ENCODE measurements around the gene RIPOR3. TPM values are rescaled to one million over a fixed set of nuclear protein-coding genes. Genes with fewer than 3 reads are reported as not detected.
"Not testable (repeated sequence)": the region's sequence is repeated elsewhere in the genome, so short reads cannot be mapped to it uniquely, and the experiment has no call there.

The RIPOR3 gene
- total and polyA plus RNA-seq, 12 donors, result 1.6 to 50.2 (median 3.3) TPM

GRCh38 chr20:50678169-50678898 is 13.0 kb downstream of the RIPOR3 start:
- intact Hi-C loops (cut with DNase I), result no loop called here
- H3K27me3 ChIP-seq, result no peaks in the 10 kb centered on the region
- peak in 7 of 8 donors; percentile 6 to 43 (median 22) for ATAC-seq
- peak overlapping the region in 3 of 10 donors; percentile 8 to 36 (median 28) for H3K27ac ChIP-seq
- WGBS, 2 donors, result 30 to 39% methylated on average over 8 of the region's 8 CpGs
- H3K9me3 ChIP-seq, result no peaks in the 10 kb centered on the region
- no peak for DNase-seq
- no peaks in the 10 kb centered on the region for H3K36me3 ChIP-seq
- no peak for TF ChIP-seq CTCF (IDR thresholded peaks at IDR 0.05)
- H3K4me3 ChIP-seq, result no peak overlapping the region
- H3K4me1 ChIP-seq, result peaks cover 0 to 26% (median 10%) of the 10 kb centered on the region in 9 donors

DNA sequence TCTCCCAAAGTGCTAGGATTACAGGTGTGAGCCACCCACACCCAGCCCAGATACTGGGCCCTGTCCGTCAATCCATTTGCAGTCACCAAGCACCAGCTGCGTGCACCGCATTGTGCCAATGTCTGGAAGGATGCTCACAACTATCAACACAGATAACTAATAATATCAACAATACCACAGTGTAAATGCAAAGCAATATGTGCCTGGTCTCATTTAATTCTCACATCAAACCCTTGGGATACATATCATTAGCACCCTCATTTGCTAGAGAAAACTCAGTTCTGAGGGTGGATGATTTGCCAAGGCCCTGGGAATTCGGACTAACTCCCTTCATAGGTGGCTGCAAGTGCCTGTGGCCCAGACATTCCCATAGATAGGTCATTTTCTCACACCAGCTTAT is 14.5 kb downstream of the RIPOR3 start:
- TF ChIP-seq CTCF (IDR thresholded peaks at IDR 0.05), result no peak
- intact Hi-C loops (cut with DNase I), result no loop called here
- DNase-seq (no peak), ATAC-seq (no peak)
- no peak overlapping the region for H3K27ac ChIP-seq
- H3K4me3 ChIP-seq, result no peak overlapping the region
- H3K27me3 ChIP-seq, result no peaks in the 10 kb centered on the region
- no peaks in the 10 kb centered on the region for H3K36me3 ChIP-seq
- peaks cover 0 to 26% (median 10%) of the 10 kb centered on the region in 9 donors for H3K4me1 ChIP-seq
- 94% methylated on average over 4 of the region's 4 CpGs for WGBS, 2 donors
- no peaks in the 10 kb centered on the region for H3K9me3 ChIP-seq

- intact Hi-C loops (cut with DNase I); DNase-seq; H3K4me3 ChIP-seq; ATAC-seq; H3K9me3 ChIP-seq; H3K36me3 ChIP-seq; H3K27me3 ChIP-seq: not testable (repeated sequence)
- peak overlapping the region in 2 of 10 donors; percentile 22 to 36 for H3K27ac ChIP-seq
- peaks cover 0 to 26% (median 10%) of the 10 kb centered on the region in 9 donors for H3K4me1 ChIP-seq
- 89 to 95% methylated on average over 3 of the region's 3 CpGs for WGBS, 2 donors
Measured at GRCh38 chr20:50676377-50676731, 15.0 kb downstream of the RIPOR3 start.

DNA sequence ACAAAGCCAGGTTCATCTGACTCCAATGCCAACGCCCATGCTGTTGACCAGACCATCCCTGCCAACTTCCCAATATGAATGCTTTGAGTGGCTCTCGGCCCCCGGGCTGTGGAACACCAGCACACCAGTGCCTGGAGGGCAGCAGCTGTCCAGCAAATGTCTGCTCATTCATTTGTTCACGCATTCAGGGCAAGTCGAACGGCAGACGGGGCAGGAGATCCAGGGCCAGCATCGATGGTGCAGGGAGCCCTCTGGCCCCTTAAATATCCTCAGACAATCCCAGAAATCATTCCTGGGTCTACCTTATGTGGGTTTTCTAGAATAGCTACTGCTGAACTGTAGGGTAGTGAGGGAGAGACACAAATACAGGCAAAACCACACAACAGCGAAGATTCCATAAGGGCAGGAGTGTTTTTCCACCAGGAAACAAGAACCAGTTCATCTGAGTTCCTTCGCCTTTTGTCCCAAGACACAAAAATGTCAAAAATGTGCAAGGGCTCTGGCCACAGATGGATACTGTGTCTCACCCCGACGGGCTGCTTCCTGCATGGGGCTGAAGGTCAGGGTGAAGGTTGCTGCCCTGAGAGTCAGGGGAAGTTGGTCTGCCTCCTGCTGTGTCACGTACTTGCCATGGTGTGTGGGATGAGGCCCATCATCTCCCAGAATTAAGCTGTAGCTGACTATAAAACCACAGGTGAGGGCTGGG is 15.5 kb downstream of the RIPOR3 start:
- DNase-seq (peak in 1 of 2 donors; percentile 41), ATAC-seq (peak in 2 of 8 donors; percentile 26 to 38)
- Histone ChIP-seq H3K27ac (peak overlapping the region in 6 of 10 donors; percentile 1 to 36 (median 16)), H3K9me3 (no peaks in the 10 kb centered on the region), H3K27me3 (no peaks in the 10 kb centered on the region), H3K36me3 (no peaks in the 10 kb centered on the region), H3K4me1 (peaks cover 0 to 26% (median 10%) of the 10 kb centered on the region in 9 donors), H3K4me3 (no peak overlapping the region)
- WGBS, 2 donors, result 57 to 59% methylated on average over 13 of the region's 13 CpGs
- intact Hi-C loops (cut with DNase I), result no loop called here
- TF ChIP-seq CTCF (IDR thresholded peaks at IDR 0.05), result no peak
